ENCODE results near the gene BTBD16. TPM values are rescaled to one million over a fixed set of nuclear protein-coding genes. Genes with fewer than 3 reads are reported as not detected.

BTBD16 gene
- total and polyA plus RNA-seq, 2 of the 13 experiments (the other 11 are each of a cell fraction or from before 2014, with no cell fraction given), result 5.0 to 11.9 TPM

DNA sequence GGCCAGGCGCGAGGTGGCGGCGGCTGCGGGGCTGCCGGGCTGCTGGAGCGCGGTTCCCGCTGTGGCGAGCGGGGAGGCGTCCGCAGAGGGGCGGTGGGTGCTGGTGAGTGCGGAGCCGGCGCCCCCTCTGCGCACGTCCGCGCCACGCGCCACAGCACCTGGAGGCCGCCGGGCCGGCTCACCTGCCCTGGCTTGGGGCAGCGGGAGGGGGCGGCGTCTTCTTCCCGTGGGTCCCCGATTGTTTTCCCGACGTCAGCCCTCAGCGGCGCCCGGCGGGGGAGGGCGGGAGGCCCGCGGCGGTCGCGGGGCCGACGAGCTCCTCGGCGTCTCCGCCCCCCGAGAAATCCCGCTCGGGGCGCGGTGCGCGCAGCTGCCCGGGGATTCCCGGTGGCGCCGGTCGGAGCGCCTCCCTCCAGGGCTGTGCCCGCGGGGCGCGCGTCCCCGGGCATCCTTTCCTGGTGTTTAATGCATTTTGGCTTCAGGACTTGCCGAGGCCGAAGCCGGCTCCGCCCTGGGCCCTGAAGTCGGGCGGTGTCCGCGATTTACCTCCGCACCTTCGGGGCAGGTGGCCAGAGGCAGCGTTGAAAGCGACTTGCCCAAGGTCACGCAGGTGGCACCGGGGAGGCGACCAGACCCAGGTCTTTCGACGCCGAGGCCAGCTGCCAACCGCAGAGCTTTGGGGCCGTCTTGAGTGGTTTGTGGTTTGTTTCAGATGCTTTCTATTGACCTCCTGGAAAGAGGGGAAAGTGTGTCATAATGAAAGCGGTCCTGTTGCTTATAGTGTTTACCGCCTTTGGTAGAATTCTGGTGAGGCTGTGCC lies 104.0 kb downstream of the BTBD16 start (continued):
- TF ChIP-seq, protein P1, sequence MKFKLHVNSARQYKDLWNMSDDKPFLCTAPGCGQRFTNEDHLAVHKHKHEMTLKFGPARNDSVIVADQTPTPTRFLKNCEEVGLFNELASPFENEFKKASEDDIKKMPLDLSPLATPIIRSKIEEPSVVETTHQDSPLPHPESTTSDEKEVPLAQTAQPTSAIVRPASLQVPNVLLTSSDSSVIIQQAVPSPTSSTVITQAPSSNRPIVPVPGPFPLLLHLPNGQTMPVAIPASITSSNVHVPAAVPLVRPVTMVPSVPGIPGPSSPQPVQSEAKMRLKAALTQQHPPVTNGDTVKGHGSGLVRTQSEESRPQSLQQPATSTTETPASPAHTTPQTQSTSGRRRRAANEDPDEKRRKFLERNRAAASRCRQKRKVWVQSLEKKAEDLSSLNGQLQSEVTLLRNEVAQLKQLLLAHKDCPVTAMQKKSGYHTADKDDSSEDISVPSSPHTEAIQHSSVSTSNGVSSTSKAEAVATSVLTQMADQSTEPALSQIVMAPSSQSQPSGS (CRISPR knock-in tag; IDR thresholded peaks at IDR 0.05), result no peak
- TF ChIP-seq ZBTB3 (CRISPR knock-in tag; IDR thresholded peaks at IDR 0.05; ENCODE audit: borderline replicate concordance, low read depth) (no peak), ZNF34 (CRISPR knock-in tag; IDR thresholded peaks at IDR 0.05; ENCODE audit: borderline replicate concordance) (no peak), IRX3 (CRISPR knock-in tag; IDR thresholded peaks at IDR 0.05; ENCODE audit: borderline replicate concordance, low read depth) (0 out of 2 replicates have a peak, but pooled peaks have one; percentile 15), ZNF766 (CRISPR knock-in tag; IDR thresholded peaks at IDR 0.05; ENCODE audit: borderline replicate concordance) (no peak), ZNF572 (CRISPR knock-in tag; IDR thresholded peaks at IDR 0.05) (no peak), REPIN1 (CRISPR knock-in tag; IDR thresholded peaks at IDR 0.05; ENCODE audit: borderline replicate concordance, low read depth) (0 out of 2 replicates have a peak, but pooled peaks have one; percentile 32), NFKB2 (CRISPR knock-in tag; IDR thresholded peaks at IDR 0.05; ENCODE audit: borderline replicate concordance) (peak; percentile 56; the same call in 1 of the 2 replicates), SIN3A (IDR thresholded peaks at IDR 0.05; ENCODE audit: borderline replicate concordance, low read depth, low read length) (no peak), CEBPB (IDR thresholded peaks at IDR 0.05; ENCODE audit: borderline replicate concordance, low read depth, low read length) (no peak), RFX3 (CRISPR knock-in tag; IDR thresholded peaks at IDR 0.05) (no peak), ZNF326 (CRISPR knock-in tag; IDR thresholded peaks at IDR 0.05; ENCODE audit: borderline replicate concordance) (no peak), PHB2 (IDR thresholded peaks at IDR 0.05; ENCODE audit: partially characterized antibody) (no peak), ZNF414 (CRISPR knock-in tag; IDR thresholded peaks at IDR 0.05) (no peak), MXD1 (CRISPR knock-in tag; IDR thresholded peaks at IDR 0.05) (0 out of 2 replicates have a peak, but pooled peaks have one; percentile 4), ZNF605 (CRISPR knock-in tag; IDR thresholded peaks at IDR 0.05) (peak; percentile 46; the same call in 1 of the 2 replicates), ZNF678 (CRISPR knock-in tag; IDR thresholded peaks at IDR 0.05) (no peak; the same call in 1 of the 2 replicates), ZSCAN31 (CRISPR knock-in tag; IDR thresholded peaks at IDR 0.05; ENCODE audit: low read depth) (no peak), ARHGAP35 (CRISPR knock-in tag; IDR thresholded peaks at IDR 0.05; ENCODE audit: borderline replicate concordance) (no peak), ZNF639 (CRISPR knock-in tag; conservative IDR thresholded peaks at IDR 0.05) (peak; percentile 58; the same call in 1 of the 2 replicates), ZNF496 (CRISPR knock-in tag; IDR thresholded peaks at IDR 0.05; ENCODE audit: insufficient replicate concordance) (no peak), ZNF549 (CRISPR knock-in tag; IDR thresholded peaks at IDR 0.05) (no peak), ZSCAN9 (CRISPR knock-in tag; IDR thresholded peaks at IDR 0.05; ENCODE audit: borderline replicate concordance) (no peak), ZNF552 (CRISPR knock-in tag; IDR thresholded peaks at IDR 0.05; ENCODE audit: borderline replicate concordance) (no peak), KLF16 (CRISPR knock-in tag; IDR thresholded peaks at IDR 0.05) (no peak), RFXAP (CRISPR knock-in tag; IDR thresholded peaks at IDR 0.05; ENCODE audit: borderline replicate concordance) (no peak), ZNF160 (CRISPR knock-in tag; IDR thresholded peaks at IDR 0.05) (0 out of 2 replicates have a peak, but pooled peaks have one; percentile 16)

Data from HepG2 (cell line).